GM12891 (cell line): Measurements from ENCODE around the gene STAC.

Experiments
- POLR2A ChIP-seq: IDR thresholded peaks from 2 replicates; pipeline ENCODE4 v1.6.1; 2011; ENCODE audit warnings: low read depth, low read length, control low read depth
- POLR2AphosphoS5 ChIP-seq: IDR thresholded peaks from 2 replicates; pipeline ENCODE4 v1.6.1; 2011; ENCODE audit warnings: low read depth, low read length, control low read depth
- POU2F2 ChIP-seq: IDR thresholded peaks from 2 replicates; pipeline ENCODE4 v1.6.1; 2011; ENCODE audit warnings: low read depth, mild to moderate bottlenecking, control low read depth, low read length, moderate library complexity
- SPI1 ChIP-seq: IDR thresholded peaks from 2 replicates; pipeline ENCODE4 v1.6.1; 2011; ENCODE audit warnings: low read depth, low read length, control low read depth
- TAF1 ChIP-seq: IDR thresholded peaks from 2 replicates; pipeline ENCODE4 v1.6.1; 2011; ENCODE audit warnings: low read depth, low read length, control low read depth

DNA sequence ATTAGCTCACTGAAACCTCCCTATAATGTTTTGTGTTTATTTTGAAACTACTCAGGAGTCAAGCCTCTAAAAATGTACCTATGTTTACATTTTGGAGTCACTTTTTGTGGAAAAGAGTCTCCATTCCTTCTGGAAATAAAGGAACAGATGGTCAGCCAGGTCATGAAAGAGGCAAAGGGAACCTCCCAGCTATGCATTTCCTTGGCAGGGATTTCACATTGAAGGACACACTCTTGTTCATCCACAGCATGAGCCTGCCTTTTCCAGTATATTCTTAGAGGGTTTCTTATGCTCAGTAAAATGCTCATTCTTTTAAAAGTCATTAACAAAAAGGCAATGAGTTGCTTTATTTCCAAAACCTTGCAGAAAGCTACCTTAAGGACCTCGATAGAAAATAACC lies 20.8 kb downstream of the STAC start:
- TF ChIP-seq POLR2A (no peak), POLR2AphosphoS5 (no peak), TAF1 (no peak), SPI1 (no peak), POU2F2 (no peak)
